NOMO-1 treated with dmso at 0.1 percent for 144 hours (cell line): Measurements from ENCODE around the gene MAGEA3.
"Not testable (repeated sequence)": the region's sequence is repeated elsewhere in the genome, so short reads cannot be mapped to it uniquely, and the experiment has no call there.

ENCODE experiments used
- DNase-seq: peaks from one replicate; lab custom pipeline; 2025; ENCODE audit not compliant: unreplicated experiment; lab: John Stamatoyannopoulos, UW

Gene MAGEA3

GRCh38 chrX:152697952-152698931 is at the start of gene MAGEA3:
TSS of gene MAGEA3 (plus strand) at chrX:152698794. CDS start at chrX:152700833, 2,039 bp downstream.
- not testable (repeated sequence) for DNase-seq

- no peak for DNase-seq
Measured at GRCh38 chrX:152652060-152652459, 46.5 kb upstream of the MAGEA3 start.

GRCh38 chrX:152652467-152652866 is 46.1 kb upstream of the MAGEA3 start:
- no peak for DNase-seq

- DNase-seq: no peak
Measured at GRCh38 chrX:152656087-152656486, 42.5 kb upstream of the MAGEA3 start.

GRCh38 chrX:152656890-152657289 is 41.7 kb upstream of the MAGEA3 start:
- DNase-seq: no peak

GRCh38 chrX:152658302-152658701 is 40.3 kb upstream of the MAGEA3 start:
- no peak for DNase-seq

- DNase-seq: no peak
Measured at GRCh38 chrX:152663086-152663485, 35.5 kb upstream of the MAGEA3 start.

GRCh38 chrX:152674135-152674534 is 24.5 kb upstream of the MAGEA3 start:
- no peak for DNase-seq

GRCh38 chrX:152674652-152675051 is 23.9 kb upstream of the MAGEA3 start:
- not testable (repeated sequence) for DNase-seq

GRCh38 chrX:152681012-152681411 is 17.6 kb upstream of the MAGEA3 start:
- not testable (repeated sequence) for DNase-seq

GRCh38 chrX:152700390-152700789 is 1.8 kb downstream of the MAGEA3 start:
- DNase-seq: not testable (repeated sequence)

GRCh38 chrX:152706500-152706899 is 7.9 kb downstream of the MAGEA3 start:
- DNase-seq: not testable (repeated sequence)

- not testable (repeated sequence) for DNase-seq
Measured at GRCh38 chrX:152709173-152709572, 10.6 kb downstream of the MAGEA3 start, which contains the start of gene CSAG2. TSS of gene CSAG2 (minus strand) at chrX:152709273. CDS start at chrX:152709112, 161 bp downstream.

- not testable (repeated sequence) for DNase-seq
Measured at GRCh38 chrX:152713195-152713594, 14.6 kb downstream of the MAGEA3 start.

- DNase-seq: not testable (repeated sequence)
Measured at GRCh38 chrX:152713815-152714787, 15.5 kb downstream of the MAGEA3 start, which contains the start of gene MAGEA2B. TSS of gene MAGEA2B (plus strand) at chrX:152714628. CDS start at chrX:152717107, 2,479 bp downstream.

- DNase-seq: no peak
Measured at GRCh38 chrX:152725409-152725808, 26.8 kb downstream of the MAGEA3 start.

GRCh38 chrX:152733261-152733975 is 34.8 kb downstream of the MAGEA3 start, which contains the start of the genes CSAG1 and MAGEA12:
TSS of gene CSAG1 (minus strand) at chrX:152733721. CDS start at chrX:152732460, 1,261 bp downstream.
TSS of gene MAGEA12 (plus strand) at chrX:152733757. CDS start at chrX:152736162, 2,405 bp downstream.
- DNase-seq: no peak

GRCh38 chrX:152734143-152734858 is 35.7 kb downstream of the MAGEA3 start:
- DNase-seq: not testable (repeated sequence)

- DNase-seq: no peak
Measured at GRCh38 chrX:152735101-152735500, 36.5 kb downstream of the MAGEA3 start.
